ENCODE results near the gene AFTPH.

The AFTPH gene

GRCh38 chr2:64626963-64627760 lies 103.0 kb downstream of the AFTPH start:
- Histone ChIP-seq H3K36me3 (ENCODE audit: control insufficient read depth, insufficient read depth, low read length) (no peaks in the 10 kb centered on the region), H3K9ac (ENCODE audit: low read length) (no peak overlapping the region), H3K9me3 (ENCODE audit: control insufficient read depth, insufficient read depth, low read depth, low read length) (no peaks in the 10 kb centered on the region), H3K27me3 (ENCODE audit: control insufficient read depth, insufficient read depth, low read length) (no peaks in the 10 kb centered on the region), H3K4me3 (ENCODE audit: low read depth, low read length) (no peak overlapping the region), H3K27ac (ENCODE audit: low read depth, low read length) (no peak overlapping the region), H3K4me1 (ENCODE audit: control insufficient read depth, insufficient read depth, low read length) (peaks cover 16% of the 10 kb centered on the region)

- H3K27ac ChIP-seq (ENCODE audit: low read depth, low read length) = no peak overlapping the region
- H3K27me3 ChIP-seq (ENCODE audit: control insufficient read depth, insufficient read depth, low read length) = no peaks in the 10 kb centered on the region
- H3K9me3 ChIP-seq (ENCODE audit: control insufficient read depth, insufficient read depth, low read depth, low read length) = no peaks in the 10 kb centered on the region
- no peak overlapping the region for H3K4me3 ChIP-seq (ENCODE audit: low read depth, low read length)
- no peaks in the 10 kb centered on the region for H3K36me3 ChIP-seq (ENCODE audit: control insufficient read depth, insufficient read depth, low read length)
- no peak overlapping the region for H3K9ac ChIP-seq (ENCODE audit: low read length)
- H3K4me1 ChIP-seq (ENCODE audit: control insufficient read depth, insufficient read depth, low read length) = peaks cover 6% of the 10 kb centered on the region
Observed at GRCh38 chr2:64627860-64628841, 104.0 kb downstream of the AFTPH start.

GRCh38 chr2:64629329-64629781 lies 105.2 kb downstream of the AFTPH start:
- H3K4me1 ChIP-seq (ENCODE audit: control insufficient read depth, insufficient read depth, low read length) = peaks cover 4% of the 10 kb centered on the region; the same call in 1 of the 2 replicates
- no peak overlapping the region for H3K4me3 ChIP-seq (ENCODE audit: low read depth, low read length)
- no peaks in the 10 kb centered on the region for H3K9me3 ChIP-seq (ENCODE audit: control insufficient read depth, insufficient read depth, low read depth, low read length)
- H3K9ac ChIP-seq (ENCODE audit: low read length) = no peak overlapping the region
- H3K27ac ChIP-seq (ENCODE audit: low read depth, low read length) = no peak overlapping the region
- H3K27me3 ChIP-seq (ENCODE audit: control insufficient read depth, insufficient read depth, low read length) = no peaks in the 10 kb centered on the region
- peaks cover 6% of the 10 kb centered on the region for H3K36me3 ChIP-seq (ENCODE audit: control insufficient read depth, insufficient read depth, low read length)

GRCh38 chr2:64629875-64630274 lies 105.7 kb downstream of the AFTPH start:
- H3K4me3 ChIP-seq (ENCODE audit: low read depth, low read length) = no peak overlapping the region
- H3K9me3 ChIP-seq (ENCODE audit: control insufficient read depth, insufficient read depth, low read depth, low read length) = no peaks in the 10 kb centered on the region
- H3K27me3 ChIP-seq (ENCODE audit: control insufficient read depth, insufficient read depth, low read length) = no peaks in the 10 kb centered on the region
- peaks cover 7% of the 10 kb centered on the region; the same call in 1 of the 2 replicates for H3K4me1 ChIP-seq (ENCODE audit: control insufficient read depth, insufficient read depth, low read length)
- H3K9ac ChIP-seq (ENCODE audit: low read length) = no peak overlapping the region
- H3K27ac ChIP-seq (ENCODE audit: low read depth, low read length) = no peak overlapping the region
- H3K36me3 ChIP-seq (ENCODE audit: control insufficient read depth, insufficient read depth, low read length) = peaks cover 8% of the 10 kb centered on the region

DNA sequence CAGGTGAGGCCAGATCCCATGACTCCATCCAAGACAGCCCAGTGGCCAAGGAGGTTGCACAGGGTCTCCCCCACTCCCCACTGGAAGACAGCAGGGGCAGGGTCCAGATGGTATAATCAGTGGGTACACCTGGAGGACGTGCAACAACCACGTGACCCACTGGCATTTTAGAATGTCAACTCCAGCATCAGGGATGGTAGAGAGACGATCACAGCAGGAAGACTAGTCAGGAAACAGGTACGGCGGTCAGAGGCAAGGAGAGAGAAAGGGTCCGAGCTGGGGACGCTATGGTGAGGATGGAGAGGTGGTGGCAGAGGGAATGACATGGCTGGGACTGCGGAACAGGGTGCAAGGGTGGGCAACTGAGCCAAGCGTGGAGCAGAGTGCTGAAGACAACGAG lies 106.6 kb downstream of the AFTPH start:
- H3K4me1 ChIP-seq (ENCODE audit: control insufficient read depth, insufficient read depth, low read length) = peaks cover 7% of the 10 kb centered on the region; the same call in 1 of the 2 replicates
- H3K27me3 ChIP-seq (ENCODE audit: control insufficient read depth, insufficient read depth, low read length) = no peaks in the 10 kb centered on the region
- no peak overlapping the region for H3K4me3 ChIP-seq (ENCODE audit: low read depth, low read length)
- no peaks in the 10 kb centered on the region for H3K9me3 ChIP-seq (ENCODE audit: control insufficient read depth, insufficient read depth, low read depth, low read length)
- H3K27ac ChIP-seq (ENCODE audit: low read depth, low read length) = no peak overlapping the region
- no peak overlapping the region for H3K9ac ChIP-seq (ENCODE audit: low read length)
- H3K36me3 ChIP-seq (ENCODE audit: control insufficient read depth, insufficient read depth, low read length) = peaks cover 13% of the 10 kb centered on the region

DNA sequence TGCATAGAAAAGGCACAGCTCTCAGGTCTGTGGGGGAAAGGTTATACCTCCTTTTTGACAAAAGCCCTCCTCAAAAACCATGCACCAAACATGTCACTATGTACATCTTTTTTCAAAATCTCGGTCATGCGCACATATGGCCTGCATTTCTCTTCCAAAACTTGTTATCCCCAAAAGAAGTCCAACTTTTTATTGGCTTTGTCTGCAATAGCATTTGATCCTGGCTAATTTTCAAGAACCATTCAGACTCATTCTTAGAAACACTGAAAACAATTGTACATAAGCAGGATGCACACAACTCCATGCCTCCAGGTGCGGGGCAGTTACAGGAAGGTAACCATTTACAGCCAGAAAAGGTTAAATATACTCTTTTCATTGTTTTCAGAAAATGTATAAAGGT lies 107.6 kb downstream of the AFTPH start:
- Histone ChIP-seq H3K9ac (ENCODE audit: low read length) (no peak overlapping the region), H3K27me3 (ENCODE audit: control insufficient read depth, insufficient read depth, low read length) (no peaks in the 10 kb centered on the region), H3K4me1 (ENCODE audit: control insufficient read depth, insufficient read depth, low read length) (peaks cover 11% of the 10 kb centered on the region; the same call in 1 of the 2 replicates), H3K4me3 (ENCODE audit: low read depth, low read length) (no peak overlapping the region), H3K36me3 (ENCODE audit: control insufficient read depth, insufficient read depth, low read length) (peaks cover 22% of the 10 kb centered on the region), H3K27ac (ENCODE audit: low read depth, low read length) (no peak overlapping the region), H3K9me3 (ENCODE audit: control insufficient read depth, insufficient read depth, low read depth, low read length) (no peaks in the 10 kb centered on the region)

DNA sequence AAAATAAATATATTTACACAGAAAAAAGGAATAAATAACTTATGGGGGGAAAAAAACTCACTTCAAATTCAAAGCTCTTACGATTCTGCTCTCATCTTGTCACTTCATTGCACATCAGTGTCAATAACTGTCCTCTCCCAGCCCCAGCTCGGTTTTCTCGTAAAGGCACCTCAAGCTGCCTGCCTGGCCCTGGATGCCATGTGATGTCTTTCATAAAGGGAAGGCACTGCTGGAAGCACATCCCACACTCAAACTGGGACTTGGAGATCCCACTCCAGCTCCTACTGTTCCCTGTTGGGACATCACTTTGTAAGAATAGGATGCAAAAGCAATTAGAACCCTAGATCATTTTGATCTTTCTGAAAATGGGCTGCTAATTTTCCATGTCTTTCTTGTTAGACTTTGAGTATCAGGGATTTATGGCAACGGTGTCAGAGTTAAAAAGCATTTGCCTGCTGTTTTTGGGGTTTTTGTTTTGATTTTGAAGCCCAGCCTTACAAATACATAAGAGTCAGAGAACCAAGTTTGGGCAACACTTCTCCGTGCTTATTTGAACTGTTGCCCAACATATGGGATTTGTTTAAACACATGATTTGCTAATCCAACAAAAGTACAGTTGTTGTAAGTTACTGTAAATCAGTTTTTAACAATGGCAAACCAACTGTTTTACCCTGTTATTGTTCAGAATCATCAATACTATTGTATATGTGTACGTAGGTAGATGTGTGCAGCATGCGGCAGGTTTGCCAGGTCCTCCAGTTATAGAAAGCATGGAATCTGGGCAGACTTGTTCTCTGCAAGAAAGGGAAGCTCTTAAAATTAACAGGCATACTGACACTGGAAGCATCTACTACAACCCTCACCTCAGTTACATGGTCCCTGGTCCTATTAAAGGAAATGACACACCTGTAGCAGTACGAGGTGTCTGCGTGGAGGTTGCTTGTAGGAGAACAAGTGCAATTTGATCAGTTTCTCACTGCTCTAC lies 109.0 kb downstream of the AFTPH start:
- Histone ChIP-seq H3K4me1 (ENCODE audit: control insufficient read depth, insufficient read depth, low read length) (peaks cover 18% of the 10 kb centered on the region), H3K4me3 (ENCODE audit: low read depth, low read length) (no peak overlapping the region), H3K27me3 (ENCODE audit: control insufficient read depth, insufficient read depth, low read length) (no peaks in the 10 kb centered on the region), H3K27ac (ENCODE audit: low read depth, low read length) (no peak overlapping the region), H3K36me3 (ENCODE audit: control insufficient read depth, insufficient read depth, low read length) (peaks cover 22% of the 10 kb centered on the region), H3K9me3 (ENCODE audit: control insufficient read depth, insufficient read depth, low read depth, low read length) (no peaks in the 10 kb centered on the region), H3K9ac (ENCODE audit: low read length) (no peak overlapping the region)

DNA sequence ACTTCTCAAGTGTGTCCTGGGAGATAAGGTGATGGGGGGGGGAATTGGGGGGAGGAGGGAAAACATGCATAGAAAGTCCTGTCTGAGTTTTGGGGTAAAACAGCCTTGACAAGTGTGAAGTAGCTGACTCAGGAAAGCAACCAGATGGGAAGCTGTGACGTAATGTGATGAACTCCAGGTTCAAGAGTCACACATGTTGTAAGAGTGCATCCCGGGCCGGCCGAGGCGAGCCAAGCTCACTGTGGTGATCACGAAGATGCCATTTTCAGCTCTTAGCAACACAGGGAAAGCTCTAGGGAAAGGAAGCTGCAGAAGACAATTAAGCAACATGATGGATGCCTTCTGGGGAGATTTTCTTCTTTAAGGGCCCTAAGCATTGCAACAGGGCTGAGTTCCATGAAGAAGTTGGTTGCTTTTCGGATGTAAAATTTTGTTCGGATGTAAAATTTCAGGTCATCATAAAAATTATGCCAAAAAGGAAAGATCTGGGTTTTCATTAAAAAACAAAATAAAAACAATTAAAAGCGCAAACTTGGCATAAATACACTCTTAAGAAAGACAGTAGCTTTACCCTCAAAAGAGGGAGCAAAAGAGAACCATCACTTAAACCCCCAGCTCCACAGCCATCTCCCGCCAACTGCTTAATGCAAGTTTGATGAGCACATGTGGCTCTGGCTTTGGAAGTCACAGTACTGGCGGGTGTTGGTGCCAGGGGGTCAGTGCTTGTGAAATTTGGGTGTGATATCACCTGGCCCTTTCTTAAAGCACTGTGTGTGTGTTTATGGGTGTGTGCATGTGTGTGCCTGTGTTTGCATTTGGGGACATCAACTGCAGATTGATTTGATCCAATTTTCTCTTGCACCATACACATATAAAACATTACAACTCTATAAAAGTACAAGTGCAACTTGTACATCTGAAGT lies 110.5 kb downstream of the AFTPH start:
- peaks cover 26% of the 10 kb centered on the region for H3K4me1 ChIP-seq (ENCODE audit: control insufficient read depth, insufficient read depth, low read length)
- no peaks in the 10 kb centered on the region for H3K27me3 ChIP-seq (ENCODE audit: control insufficient read depth, insufficient read depth, low read length)
- H3K36me3 ChIP-seq (ENCODE audit: control insufficient read depth, insufficient read depth, low read length) = peaks cover 22% of the 10 kb centered on the region
- H3K9ac ChIP-seq (ENCODE audit: low read length) = no peak overlapping the region
- H3K9me3 ChIP-seq (ENCODE audit: control insufficient read depth, insufficient read depth, low read depth, low read length) = no peaks in the 10 kb centered on the region
- no peak overlapping the region for H3K27ac ChIP-seq (ENCODE audit: low read depth, low read length)
- H3K4me3 ChIP-seq (ENCODE audit: low read depth, low read length) = no peak overlapping the region

GRCh38 chr2:64635976-64636911 lies 112.1 kb downstream of the AFTPH start:
- H3K9ac ChIP-seq (ENCODE audit: low read length) = no peak overlapping the region
- H3K4me1 ChIP-seq (ENCODE audit: control insufficient read depth, insufficient read depth, low read length) = peaks cover 42% of the 10 kb centered on the region
- no peak overlapping the region for H3K27ac ChIP-seq (ENCODE audit: low read depth, low read length)

More at GRCh38 chr2:64635976-64636911, 112.1 kb downstream of the AFTPH start:
- peaks cover 3% of the 10 kb centered on the region for H3K27me3 ChIP-seq (ENCODE audit: control insufficient read depth, insufficient read depth, low read length)
- H3K36me3 ChIP-seq (ENCODE audit: control insufficient read depth, insufficient read depth, low read length) = peaks cover 22% of the 10 kb centered on the region
- no peaks in the 10 kb centered on the region for H3K9me3 ChIP-seq (ENCODE audit: control insufficient read depth, insufficient read depth, low read depth, low read length)
- no peak overlapping the region for H3K4me3 ChIP-seq (ENCODE audit: low read depth, low read length)

Measured in HUES6 (cell line).